Left renal pelvis (tissue), 4 donors: ENCODE data around the gene TEAD2. TPM values are rescaled to one million over a fixed set of nuclear protein-coding genes. Genes with fewer than 3 reads are reported as not detected.

Experiments
- DNase-seq, 4 donors: peaks; one replicate each; pipeline ENCODE4 v3.0.0-alpha.2; 2013; ENCODE audit warnings: low read depth in 4 of 4, low spot score in 3 of 4
- polyA plus RNA-seq, 4 donors: library from polyadenylated mRNA; unstranded; fragments of 120-200 nt; gene quantifications; one replicate each; pipeline ENCODE4 v1.2.1, GENCODE V29; 2013; ENCODE audit not compliant: insufficient read length in 4 of 4

The TEAD2 gene
- polyA plus RNA-seq, 4 donors: 86.5 to 113 (median 104) TPM

DNA sequence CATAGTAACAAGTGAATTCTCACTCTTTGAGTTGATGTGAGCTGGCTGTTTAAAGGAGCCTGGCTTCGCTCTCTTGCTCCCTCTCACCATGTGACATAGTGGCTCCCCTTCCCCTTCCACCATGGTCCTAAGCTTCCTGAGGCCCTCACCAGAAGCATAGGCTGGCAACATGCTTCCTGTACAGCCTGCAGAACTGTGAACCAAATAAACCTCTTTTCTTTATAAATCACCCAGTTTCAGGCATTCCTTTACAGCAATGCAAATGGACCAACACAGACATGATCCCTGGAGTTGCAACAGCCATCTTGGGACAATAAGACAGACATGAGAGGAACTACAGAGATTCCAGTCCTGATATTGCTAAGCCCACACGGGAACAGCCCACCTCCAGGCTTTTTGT, 12.6 kb downstream of the TEAD2 start:
- no peak for DNase-seq

GRCh38 chr19:49348305-49349189, 13.7 kb downstream of the TEAD2 start:
- no peak for DNase-seq

- DNase-seq: no peak
These were observed 14.4 kb downstream of the TEAD2 start for GRCh38 chr19:49347835-49348234.

DNA sequence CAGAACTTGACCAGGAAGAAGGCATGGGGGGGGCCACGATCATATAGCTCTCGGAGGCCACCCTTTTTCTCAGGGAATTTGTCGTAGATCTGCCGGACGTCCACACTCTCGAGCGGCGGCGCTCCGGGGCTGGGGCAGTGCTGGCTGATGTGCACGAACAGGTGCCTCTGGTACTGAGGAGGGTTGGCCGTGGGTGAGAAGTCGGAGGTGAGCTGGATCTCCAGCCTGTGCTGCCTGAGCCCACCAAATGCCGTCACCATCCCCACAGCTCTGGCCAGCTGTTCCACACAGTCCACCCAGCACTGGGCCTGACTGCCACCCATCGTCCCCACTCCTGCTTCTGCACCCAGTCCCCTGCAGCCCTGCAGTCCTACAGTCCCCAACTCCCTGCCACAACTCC, 15.0 kb downstream of the TEAD2 start:
- DNase-seq: no peak

- no peak for DNase-seq
These were observed 17.5 kb downstream of the TEAD2 start for GRCh38 chr19:49344505-49345423.

- DNase-seq: no peak
These were observed 19.1 kb downstream of the TEAD2 start for GRCh38 chr19:49343123-49343522.

DNA sequence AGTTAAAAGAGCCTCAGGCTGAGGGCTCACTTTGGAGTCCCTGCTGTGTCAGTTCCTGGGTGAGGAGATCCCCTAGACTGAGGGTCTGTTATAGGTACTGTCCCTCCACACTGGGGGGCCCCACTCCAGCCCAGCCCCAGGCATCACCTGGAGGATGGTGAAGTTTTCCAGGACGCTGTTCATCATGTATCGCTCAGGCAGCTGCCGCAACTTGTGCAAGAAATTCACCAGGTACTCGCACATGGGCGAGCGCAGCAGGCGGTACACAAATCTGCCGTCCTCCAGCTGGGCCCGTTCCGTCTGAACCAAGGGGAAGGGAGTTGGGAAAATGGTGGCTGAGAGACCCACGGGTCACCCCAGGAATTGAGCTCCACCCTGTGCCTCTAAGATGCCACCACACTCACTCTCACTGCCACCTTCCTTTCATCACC, 19.9 kb downstream of the TEAD2 start:
- no peak for DNase-seq

DNA sequence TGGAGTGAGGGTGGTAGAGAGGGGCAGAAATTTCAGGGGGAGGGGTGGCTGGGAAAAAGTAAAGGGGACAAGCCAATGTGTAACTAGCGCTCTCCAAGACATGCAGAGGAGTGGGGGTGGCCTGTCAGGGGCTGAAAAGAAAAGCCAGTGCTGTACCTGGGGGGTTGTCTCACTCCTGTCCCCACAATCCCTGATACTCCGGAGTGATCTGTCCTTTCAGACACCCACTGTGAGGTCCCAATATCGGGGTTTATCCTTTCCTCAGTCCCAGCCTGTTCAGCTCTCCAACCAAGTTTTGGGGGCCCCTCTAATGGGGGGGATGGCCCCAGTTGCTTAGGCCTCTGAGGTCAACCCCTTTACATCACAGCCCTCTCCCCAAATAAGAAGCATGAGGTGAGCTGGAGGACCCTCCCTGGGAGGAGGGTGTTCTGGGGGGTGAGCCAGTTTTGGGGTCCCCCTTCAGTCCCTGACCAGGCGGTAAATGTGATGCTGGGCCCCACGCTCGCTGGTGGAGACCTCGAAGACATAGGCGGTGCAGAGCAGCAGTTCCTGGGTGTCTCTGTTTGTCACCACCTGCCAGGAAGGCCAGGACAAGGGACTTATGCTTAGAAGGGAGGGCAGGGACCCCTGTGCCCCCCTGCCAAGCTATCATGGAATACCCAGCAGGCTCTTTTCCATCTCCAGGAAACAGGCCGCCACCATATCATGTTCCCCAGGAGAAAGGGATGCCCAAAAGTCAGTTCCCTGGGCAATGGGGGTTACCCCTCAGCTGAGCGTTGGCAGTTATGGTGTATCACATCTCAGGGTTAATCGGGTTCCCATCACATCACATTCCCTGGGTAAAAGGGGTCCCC, 21.1 kb downstream of the TEAD2 start:
- DNase-seq: no peak

- DNase-seq: no peak
These were observed 21.9 kb downstream of the TEAD2 start for GRCh38 chr19:49340069-49340864.

DNA sequence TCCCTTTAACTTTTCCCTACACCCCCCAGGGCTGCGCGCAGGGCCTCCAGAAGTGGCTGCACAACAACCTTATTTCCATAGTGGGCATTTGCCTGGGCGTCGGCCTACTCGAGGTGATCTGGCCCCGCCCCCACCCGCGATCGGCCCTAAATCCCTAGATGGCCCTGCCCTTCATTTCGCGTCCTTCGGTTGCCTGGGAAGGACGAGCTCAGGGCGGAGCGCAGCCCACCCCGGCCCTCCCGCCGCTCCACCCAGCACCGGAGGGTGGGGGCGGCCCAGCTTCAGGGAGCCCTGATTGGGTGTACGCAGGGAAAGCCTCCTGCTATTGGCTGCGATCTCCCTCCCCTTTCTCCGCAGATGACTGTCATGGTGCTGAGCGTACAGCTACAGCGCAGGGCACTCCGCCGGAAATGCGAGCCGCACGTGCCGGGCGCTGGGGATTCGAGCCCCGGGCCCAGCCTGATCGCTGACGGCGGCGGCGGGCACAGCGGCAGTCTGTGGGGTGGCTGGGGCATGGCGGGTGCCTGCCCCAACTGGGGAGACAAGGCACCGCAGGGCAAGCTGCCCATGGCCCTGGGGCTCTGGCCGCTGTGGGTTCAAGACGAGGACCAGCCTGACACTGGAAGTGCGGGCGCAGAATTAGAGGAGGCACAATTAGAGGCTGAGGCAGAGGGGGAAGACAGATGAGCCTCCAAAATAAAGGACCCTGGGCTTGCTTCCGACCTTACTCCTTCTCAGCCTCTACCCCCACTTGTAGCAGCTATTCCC, 22.7 kb downstream of the TEAD2 start:
- DNase-seq: peak in 3 of 4 donors; percentile 73 to 87 (median 78)

- peak in 2 of 4 donors; percentile 56 to 67 for DNase-seq
These were observed 23.4 kb downstream of the TEAD2 start for GRCh38 chr19:49338691-49339300.

DNA sequence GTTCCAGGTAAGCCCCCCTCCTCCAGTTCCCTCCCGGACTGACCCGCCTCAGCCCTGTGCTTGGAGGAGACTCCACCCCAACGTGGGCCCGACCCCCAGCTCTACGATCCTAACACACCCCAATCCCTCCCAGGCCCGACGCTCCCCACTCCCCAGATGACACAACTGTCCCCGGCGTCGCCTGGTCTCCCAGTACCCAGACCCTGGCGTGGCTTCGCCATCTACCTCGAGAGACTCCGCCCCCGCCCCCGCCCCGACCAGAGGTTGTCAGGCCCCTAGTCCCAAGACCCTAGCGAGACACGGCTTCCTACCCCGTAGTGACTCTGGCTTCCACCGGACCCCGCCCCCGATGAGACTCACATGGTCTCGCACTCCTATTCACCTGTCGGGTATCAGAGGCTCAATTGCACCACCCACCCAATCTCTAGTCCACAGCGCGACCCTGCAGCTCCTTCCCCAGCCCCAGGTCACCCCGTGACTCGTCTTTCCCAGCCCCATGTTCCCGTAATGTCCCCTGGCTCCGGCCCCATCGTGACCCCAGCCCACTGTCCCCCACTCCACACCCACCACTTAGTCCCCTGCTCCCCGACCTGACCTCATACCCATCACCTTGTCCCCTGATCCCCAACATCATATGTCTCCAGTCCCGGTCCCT, 24.1 kb downstream of the TEAD2 start:
- DNase-seq: no peak

DNA sequence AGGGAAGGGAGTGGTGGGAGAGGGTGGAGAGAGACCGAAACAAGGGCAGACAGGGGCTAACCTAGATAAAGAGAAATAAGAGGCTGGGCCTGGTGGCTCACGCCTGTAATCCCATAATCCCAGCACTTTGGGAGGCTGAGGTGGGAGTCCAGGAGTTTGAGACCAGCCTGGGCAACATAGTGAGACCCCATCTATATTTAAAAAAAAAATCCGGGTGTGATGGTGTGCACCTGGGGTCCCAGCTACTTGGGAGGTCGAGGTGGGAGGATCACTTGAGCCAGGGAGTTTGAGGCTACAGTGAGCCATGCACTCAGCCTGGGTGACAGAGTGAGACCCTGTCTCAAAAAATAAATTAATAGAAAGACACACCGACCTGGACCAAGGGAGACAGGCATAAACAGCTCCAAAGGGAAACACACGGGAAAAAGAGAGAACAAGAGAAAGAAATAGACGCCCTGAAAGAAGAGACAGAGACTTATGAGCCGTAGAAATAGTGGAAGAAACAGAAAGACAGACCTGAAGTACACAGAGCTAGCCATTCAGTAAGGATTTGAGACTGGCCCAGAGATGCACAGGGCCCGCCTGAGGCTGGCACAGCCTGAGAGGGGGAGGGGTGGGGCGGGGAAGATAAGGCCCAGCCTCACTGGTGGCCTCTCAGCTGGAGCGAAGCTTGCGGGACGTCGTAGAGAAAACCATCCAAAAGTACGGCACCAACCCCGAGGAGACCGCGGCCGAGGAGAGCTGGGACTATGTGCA, 24.8 kb downstream of the TEAD2 start:
- no peak for DNase-seq

DNA sequence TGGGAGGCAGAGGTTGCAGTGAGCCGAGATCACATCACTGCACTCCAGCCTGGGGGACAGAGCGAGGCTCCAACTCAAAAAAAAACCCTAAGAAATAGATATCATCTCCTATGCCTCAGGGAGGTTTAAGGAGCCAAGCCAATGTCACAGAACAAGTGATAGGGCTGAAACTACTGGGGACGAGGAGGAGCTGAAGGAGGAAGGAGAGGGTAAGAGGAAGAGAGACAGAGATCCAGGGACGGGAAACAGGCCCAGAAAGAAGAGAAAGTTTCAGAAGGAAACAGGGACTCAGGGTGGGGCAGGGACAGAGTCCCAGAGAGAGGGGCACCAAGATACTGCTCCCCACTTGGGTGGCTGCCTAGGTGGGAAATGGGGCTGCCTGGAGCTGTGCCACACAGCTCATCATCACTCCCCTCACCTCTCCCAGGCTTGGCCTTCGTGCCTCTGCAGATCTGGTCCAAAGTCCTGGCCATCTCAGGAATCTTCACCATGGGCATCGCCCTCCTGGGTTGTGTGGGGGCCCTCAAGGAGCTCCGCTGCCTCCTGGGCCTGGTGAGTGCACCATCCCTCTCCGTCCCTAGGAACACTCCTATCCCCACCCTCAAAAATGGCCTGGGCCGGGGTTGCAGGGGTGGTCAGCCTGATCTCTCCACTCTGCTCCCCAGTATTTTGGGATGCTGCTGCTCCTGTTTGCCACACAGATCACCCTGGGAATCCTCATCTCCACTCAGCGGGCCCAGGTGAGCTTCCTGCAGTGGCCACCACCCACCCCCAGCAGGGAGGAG, 25.5 kb downstream of the TEAD2 start:
- DNase-seq: no peak

DNA sequence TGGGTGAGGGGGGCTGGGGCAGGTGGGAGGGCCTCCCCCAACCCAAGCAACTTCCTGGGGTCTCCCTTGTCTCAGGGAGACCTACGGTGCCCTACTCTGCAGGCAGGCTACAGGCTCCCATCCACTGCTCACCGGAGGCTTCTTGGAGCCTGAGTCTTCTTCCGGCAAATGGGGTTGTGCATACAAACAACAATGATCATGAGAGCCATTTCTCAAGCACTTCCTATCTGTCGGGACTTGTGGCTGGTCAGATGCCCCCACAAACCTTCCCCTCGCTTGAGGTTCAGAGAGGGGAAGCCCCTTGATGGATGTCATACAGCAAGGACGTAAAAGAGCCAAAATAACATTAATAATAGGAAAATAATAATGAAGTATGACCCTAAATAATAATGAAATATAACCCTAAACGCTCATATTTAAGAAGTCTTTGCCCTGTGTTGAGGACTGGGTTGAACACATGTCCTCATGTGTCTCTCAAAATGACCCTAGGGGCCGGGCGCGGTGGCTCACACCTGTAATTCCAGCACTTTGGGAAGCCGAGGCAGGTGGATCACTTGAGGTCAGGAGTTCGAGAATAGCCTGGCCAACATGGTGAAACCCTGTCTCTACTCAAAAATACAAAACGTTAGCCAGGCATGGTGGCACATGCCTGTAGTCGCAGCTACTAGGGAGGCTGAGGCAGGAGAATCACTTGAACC, 26.3 kb downstream of the TEAD2 start:
- DNase-seq: no peak
